Natural killer cell (primary cell): ENCODE data around the gene FKBP7. TPM values are rescaled to one million over a fixed set of nuclear protein-coding genes. Genes with fewer than 3 reads are reported as not detected.

Experiments
- ATAC-seq, 3 donors: fragments of 150-1000 bp in 2 of 3; fragments of 200-7000 bp in 1 of 3; cut with Tn5 transposase; 1 replicate in 1 of 3; 2 replicates in 2 of 3; pipeline ENCODE4 v1.10.0; 2021; ENCODE audit warnings: mild to moderate bottlenecking in 2 of 3, moderate library complexity in 2 of 3
- DNase-seq, 2 donors: peaks; one replicate each; pipeline versions ENCODE4 v3.0.0 to v3.0.0-alpha.2; 2013 to 2021; ENCODE audit warnings: mixed read lengths in 1 of 2
- H3K27ac ChIP-seq: one replicate; pipeline ENCODE4 v1.5.1; 2013; ENCODE audit warnings: mild to moderate bottlenecking, low read length
- H3K27me3 ChIP-seq: one replicate; pipeline ENCODE4 v1.6.1; 2013; ENCODE audit warnings: low read length; ENCODE audit not compliant: control insufficient read depth, insufficient read depth
- H3K36me3 ChIP-seq: one replicate; pipeline ENCODE4 v1.6.1; 2013; ENCODE audit warnings: low read length; ENCODE audit not compliant: control insufficient read depth, insufficient read depth
- H3K4me1 ChIP-seq: one replicate; pipeline ENCODE4 v1.6.1; 2013; ENCODE audit warnings: low read length; ENCODE audit not compliant: control insufficient read depth, insufficient read depth
- H3K4me3 ChIP-seq: one replicate; pipeline ENCODE4 v1.5.1; 2013; ENCODE audit warnings: low read length
- H3K9me3 ChIP-seq: one replicate; pipeline ENCODE4 v1.6.1; 2013; ENCODE audit warnings: low read length; ENCODE audit not compliant: control insufficient read depth, insufficient read depth
- H3K27ac Mint-ChIP-seq, 2 donors: one replicate each; pipeline ENCODE4 v1.8.0; 2022; ENCODE audit warnings: mild to moderate bottlenecking in 2 of 2, mixed read lengths in 2 of 2, moderate library complexity in 1 of 2
- H3K27me3 Mint-ChIP-seq, 2 donors: one replicate each; pipeline ENCODE4 v1.8.0; 2022; ENCODE audit warnings: low read depth in 2 of 2, mixed read lengths in 2 of 2
- H3K36me3 Mint-ChIP-seq: one replicate; pipeline ENCODE4 v1.8.0; 2022; ENCODE audit warnings: mixed read lengths
- H3K4me1 Mint-ChIP-seq, 2 donors: one replicate each; pipeline ENCODE4 v1.8.0; 2022; ENCODE audit warnings: mixed read lengths in 2 of 2
- H3K4me3 Mint-ChIP-seq: one replicate; pipeline ENCODE4 v1.8.0; 2022; ENCODE audit warnings: mild to moderate bottlenecking, moderate library complexity, mixed read lengths
- H3K9me3 Mint-ChIP-seq, 2 donors: one replicate each; pipeline ENCODE4 v1.8.0; 2022; ENCODE audit warnings: mixed read lengths in 2 of 2
- CTCF ChIP-seq: fragments of 200-600 bp; IDR thresholded peaks from one replicate; pipeline ENCODE4 v1.8.0; 2022; ENCODE audit warnings: antibody characterized with exemption
- WGBS: methylation state at CpG from one replicate; pipeline ENCODE4 v1.1.7; 2013; ENCODE audit warnings: missing lambda C conversion rate; ENCODE audit not compliant: insufficient coverage; 5-methylcytosine and 5-hydroxymethylcytosine counted together
- intact Hi-C: fragments of 100-400 bp; cut with micrococcal nuclease; formaldehyde crosslinking; loops from one replicate; pipeline ENCODE4 v1.14.2; 2022
- total RNA-seq, 4 donors: library from RNA; stranded (reverse); fragments of 120-200 nt in 1 of 4; gene quantifications; one replicate each; pipeline versions ENCODE4 v1.2.3 to v1.2.4, GENCODE V29; 2013 to 2022

The FKBP7 gene
- total RNA-seq, 3 donors from 2014 or later (not counting 1 experiment from before 2014, with no cell fraction given) = 1.1 to 1.3 (median 1.1) TPM

GRCh38 chr2:178523596-178524134, 45.3 kb upstream of the FKBP7 start:
- Histone ChIP-seq H3K4me3 (peak overlapping the region; percentile 54), H3K36me3 (no peaks in the 10 kb centered on the region), H3K27me3 (no peaks in the 10 kb centered on the region), H3K27ac (peak overlapping the region; percentile 28), H3K4me1 (peaks cover 12% of the 10 kb centered on the region), H3K9me3 (no peaks in the 10 kb centered on the region)
- no peaks in the 10 kb centered on the region for H3K9me3 Mint-ChIP-seq
- DNase-seq = peak in 1 of 2 donors; percentile 21
- H3K36me3 Mint-ChIP-seq = no peaks in the 10 kb centered on the region
- no peak for ATAC-seq
- H3K27ac Mint-ChIP-seq = peak overlapping the region; percentile 84 to 89
- H3K4me3 Mint-ChIP-seq = peak overlapping the region; percentile 92
- H3K4me1 Mint-ChIP-seq = peaks cover 29 to 32% of the 10 kb centered on the region in 2 donors
- intact Hi-C loops = loop anchor here (1.0 kb wide), 2 partner anchors 45 to 72 kb away; partner anchors contain the start of genes FKBP7, PJVK and PRKRA
- no peaks in the 10 kb centered on the region for H3K27me3 Mint-ChIP-seq
- TF ChIP-seq CTCF = no peak
- WGBS = 57% methylated on average over 8 of the region's 8 CpGs

GRCh38 chr2:178522950-178523595, 44.7 kb upstream of the FKBP7 start:
- intact Hi-C loops = loop anchor here (1.0 kb wide), 2 partner anchors 45 to 72 kb away; partner anchors contain the start of genes FKBP7, PJVK and PRKRA
- Histone ChIP-seq H3K36me3 (peaks cover 4% of the 10 kb centered on the region), H3K4me1 (peaks cover 12% of the 10 kb centered on the region), H3K27me3 (no peaks in the 10 kb centered on the region), H3K27ac (peak overlapping the region; percentile 28), H3K9me3 (no peaks in the 10 kb centered on the region), H3K4me3 (peak overlapping the region; percentile 54)
- Mint-ChIP-seq H3K36me3 (no peaks in the 10 kb centered on the region), H3K27ac (peak overlapping the region; percentile 84 to 89), H3K27me3 (no peaks in the 10 kb centered on the region), H3K4me3 (peak overlapping the region; percentile 92), H3K4me1 (peaks cover 29 to 30% of the 10 kb centered on the region in 2 donors), H3K9me3 (no peaks in the 10 kb centered on the region)
- 30% methylated on average over 25 of the region's 25 CpGs for WGBS
- DNase-seq (peak; percentile 72 to 93), ATAC-seq (peak; percentile 99 to 100 (median 100))
- peak; percentile 71 for TF ChIP-seq CTCF

GRCh38 chr2:178521304-178522150, 43.1 kb upstream of the FKBP7 start:
- Mint-ChIP-seq H3K4me3 (peak overlapping the region; percentile 69), H3K27ac (peak overlapping the region; percentile 5 to 43), H3K27me3 (no peaks in the 10 kb centered on the region), H3K4me1 (peaks cover 28 to 29% of the 10 kb centered on the region in 2 donors), H3K9me3 (no peaks in the 10 kb centered on the region), H3K36me3 (no peaks in the 10 kb centered on the region)
- Histone ChIP-seq H3K27me3 (no peaks in the 10 kb centered on the region), H3K4me1 (peaks cover 12% of the 10 kb centered on the region), H3K36me3 (peaks cover 4% of the 10 kb centered on the region), H3K27ac (no peak overlapping the region), H3K9me3 (no peaks in the 10 kb centered on the region), H3K4me3 (no peak overlapping the region)
- DNase-seq = no peak
- no peak for ATAC-seq
- intact Hi-C loops = no loop called here
- WGBS = 86% methylated on average over 10 of the region's 11 CpGs
- no peak for TF ChIP-seq CTCF
